ENCODE results near the gene TRMU. TPM values are rescaled to one million over a fixed set of nuclear protein-coding genes. Genes with fewer than 3 reads are reported as not detected.

Gene TRMU
- total RNA-seq, 1 donor from 2014 or later, result 27.3 TPM

DNA sequence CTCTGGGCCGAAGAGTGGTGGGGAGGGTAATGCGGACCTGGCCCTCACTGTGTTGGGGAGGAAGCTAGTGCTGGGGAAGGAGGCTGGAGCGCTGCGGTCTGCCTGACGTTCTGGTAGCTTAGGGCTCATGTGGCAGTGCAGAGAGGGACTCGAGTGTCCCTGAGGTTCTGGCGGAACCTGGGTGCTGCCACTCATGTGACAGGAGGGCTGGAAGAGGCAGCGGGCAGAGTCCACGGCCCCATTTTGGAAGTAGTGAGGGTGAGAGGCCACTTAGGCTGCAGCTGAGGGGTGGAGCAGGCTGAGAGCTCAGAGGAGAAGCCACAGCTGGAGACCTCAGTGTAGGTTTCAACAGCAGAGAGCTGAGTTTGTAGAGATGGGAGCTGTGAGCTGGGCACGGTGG is 16.2 kb upstream of the TRMU start:
- TF ChIP-seq, protein P1, sequence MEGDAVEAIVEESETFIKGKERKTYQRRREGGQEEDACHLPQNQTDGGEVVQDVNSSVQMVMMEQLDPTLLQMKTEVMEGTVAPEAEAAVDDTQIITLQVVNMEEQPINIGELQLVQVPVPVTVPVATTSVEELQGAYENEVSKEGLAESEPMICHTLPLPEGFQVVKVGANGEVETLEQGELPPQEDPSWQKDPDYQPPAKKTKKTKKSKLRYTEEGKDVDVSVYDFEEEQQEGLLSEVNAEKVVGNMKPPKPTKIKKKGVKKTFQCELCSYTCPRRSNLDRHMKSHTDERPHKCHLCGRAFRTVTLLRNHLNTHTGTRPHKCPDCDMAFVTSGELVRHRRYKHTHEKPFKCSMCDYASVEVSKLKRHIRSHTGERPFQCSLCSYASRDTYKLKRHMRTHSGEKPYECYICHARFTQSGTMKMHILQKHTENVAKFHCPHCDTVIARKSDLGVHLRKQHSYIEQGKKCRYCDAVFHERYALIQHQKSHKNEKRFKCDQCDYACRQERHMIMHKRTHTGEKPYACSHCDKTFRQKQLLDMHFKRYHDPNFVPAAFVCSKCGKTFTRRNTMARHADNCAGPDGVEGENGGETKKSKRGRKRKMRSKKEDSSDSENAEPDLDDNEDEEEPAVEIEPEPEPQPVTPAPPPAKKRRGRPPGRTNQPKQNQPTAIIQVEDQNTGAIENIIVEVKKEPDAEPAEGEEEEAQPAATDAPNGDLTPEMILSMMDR (IDR thresholded peaks at IDR 0.05), result no peak
- Mint-ChIP-seq H3K9me3 (ENCODE audit: low read depth) (no peaks in the 10 kb centered on the region), H3K4me1 (ENCODE audit: low read depth) (no peaks in the 10 kb centered on the region), H3K27me3 (ENCODE audit: low read depth) (no peaks in the 10 kb centered on the region), H3K36me3 (ENCODE audit: low read depth) (peaks cover 2% of the 10 kb centered on the region), H3K4me3 (ENCODE audit: unreplicated experiment) (no peak overlapping the region), H3K27ac (ENCODE audit: unreplicated experiment) (no peak overlapping the region)
- peak; percentile 54 for DNase-seq (ENCODE audit: low spot score)

GRCh38 chr22:46320166-46320710 is 15.3 kb upstream of the TRMU start:
- Mint-ChIP-seq H3K4me1 (ENCODE audit: low read depth) (no peaks in the 10 kb centered on the region), H3K4me3 (ENCODE audit: unreplicated experiment) (no peak overlapping the region), H3K9me3 (ENCODE audit: low read depth) (no peaks in the 10 kb centered on the region), H3K27ac (ENCODE audit: unreplicated experiment) (no peak overlapping the region), H3K36me3 (ENCODE audit: low read depth) (peaks cover 2% of the 10 kb centered on the region), H3K27me3 (ENCODE audit: low read depth) (no peaks in the 10 kb centered on the region)
- TF ChIP-seq, protein P1 (IDR thresholded peaks at IDR 0.05), result no peak
- peak; percentile 64 for DNase-seq (ENCODE audit: low spot score)

DNA sequence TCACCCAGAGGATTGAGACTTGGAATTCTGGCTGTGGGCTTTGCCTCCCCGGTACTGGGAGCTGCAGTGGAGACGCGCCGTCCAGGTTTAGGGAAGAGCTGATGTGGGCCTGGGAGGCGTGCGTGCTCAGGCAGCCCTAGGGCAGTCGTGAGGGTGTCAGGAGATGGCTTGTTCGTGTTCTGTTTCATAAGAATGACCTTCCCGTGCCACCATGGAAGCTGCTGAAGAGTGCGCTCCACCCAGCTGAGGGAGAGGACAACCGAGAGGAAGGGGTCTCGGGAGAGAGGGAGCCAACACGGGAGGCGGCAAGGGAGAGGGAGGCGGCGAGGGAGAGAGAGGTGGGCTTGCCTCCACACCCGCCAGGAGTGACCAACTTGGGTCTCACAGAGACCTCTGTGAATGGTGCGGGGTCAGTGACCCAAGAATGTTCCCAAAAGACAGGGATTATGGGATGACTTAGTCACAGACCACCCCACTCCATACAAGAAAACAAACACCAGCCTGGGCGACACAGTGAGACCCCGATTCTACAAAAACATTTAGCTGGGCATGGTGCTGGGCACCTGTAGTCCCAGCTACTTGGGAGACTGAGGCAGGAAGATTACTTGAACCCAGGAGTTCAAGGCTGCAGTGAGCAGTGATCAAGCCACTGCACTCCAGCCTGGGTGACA is 14.7 kb upstream of the TRMU start:
- no peaks in the 10 kb centered on the region for H3K9me3 Mint-ChIP-seq (ENCODE audit: low read depth)
- no peak overlapping the region for H3K4me3 Mint-ChIP-seq (ENCODE audit: unreplicated experiment)
- H3K4me1 Mint-ChIP-seq (ENCODE audit: low read depth), result no peaks in the 10 kb centered on the region
- H3K27ac Mint-ChIP-seq (ENCODE audit: unreplicated experiment), result no peak overlapping the region
- TF ChIP-seq, protein P1 (IDR thresholded peaks at IDR 0.05), result no peak
- DNase-seq (ENCODE audit: low spot score), result peak; percentile 71
- peaks cover 2% of the 10 kb centered on the region for H3K36me3 Mint-ChIP-seq (ENCODE audit: low read depth)
- no peaks in the 10 kb centered on the region for H3K27me3 Mint-ChIP-seq (ENCODE audit: low read depth)

DNA sequence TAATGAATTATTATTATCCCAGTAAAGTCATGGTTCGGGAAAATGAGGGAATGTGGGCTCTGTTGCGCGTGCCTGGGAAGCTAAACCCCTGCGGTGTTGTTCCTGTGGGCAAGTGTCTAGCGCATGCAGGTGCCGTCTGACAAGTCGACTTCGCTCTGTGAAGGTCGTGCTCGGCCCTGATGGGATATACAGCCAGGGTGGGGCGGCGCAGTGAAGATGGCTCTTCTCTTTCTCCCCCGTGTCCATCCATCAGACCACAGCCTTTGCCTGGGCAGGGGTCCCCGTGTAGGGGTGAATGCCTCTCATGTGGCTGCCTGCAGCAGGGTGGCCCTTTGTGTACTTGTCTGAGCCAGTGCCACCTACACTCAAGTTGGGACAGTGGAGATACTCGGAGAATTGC is 12.8 kb upstream of the TRMU start:
- H3K27me3 Mint-ChIP-seq (ENCODE audit: low read depth), result no peaks in the 10 kb centered on the region
- TF ChIP-seq, protein P1 (IDR thresholded peaks at IDR 0.05), result no peak

DNA sequence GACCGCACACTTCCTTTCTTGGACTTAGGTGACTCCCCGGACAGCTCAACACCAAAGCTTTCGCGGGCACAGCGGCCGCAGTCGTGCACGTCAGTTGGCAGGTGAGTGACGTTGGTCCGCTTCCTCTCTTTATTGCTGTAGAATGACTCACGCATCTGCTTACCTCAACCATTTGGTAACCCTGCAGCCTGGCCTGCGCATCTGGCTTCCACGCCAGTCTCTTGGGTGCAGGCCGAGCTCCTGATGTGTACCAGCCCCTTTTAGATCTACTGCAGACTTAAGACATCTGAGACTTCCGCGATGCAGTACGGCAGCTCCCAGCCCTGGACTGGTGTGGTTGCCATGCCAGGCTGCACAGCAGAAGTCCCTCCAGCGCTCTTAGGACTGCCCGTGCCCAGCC is 12.4 kb upstream of the TRMU start:
- TF ChIP-seq, protein P1 (IDR thresholded peaks at IDR 0.05), result no peak
- no peaks in the 10 kb centered on the region for H3K4me1 Mint-ChIP-seq (ENCODE audit: low read depth)
- H3K36me3 Mint-ChIP-seq (ENCODE audit: low read depth), result peaks cover 2% of the 10 kb centered on the region
- no peaks in the 10 kb centered on the region for H3K27me3 Mint-ChIP-seq (ENCODE audit: low read depth)
- no peak overlapping the region for H3K27ac Mint-ChIP-seq (ENCODE audit: unreplicated experiment)
- peak; percentile 56 for DNase-seq (ENCODE audit: low spot score)
- H3K9me3 Mint-ChIP-seq (ENCODE audit: low read depth), result no peaks in the 10 kb centered on the region
- H3K4me3 Mint-ChIP-seq (ENCODE audit: unreplicated experiment), result no peak overlapping the region

More for the DNA sequence above, 12.8 kb upstream of the TRMU start:
- DNase-seq (ENCODE audit: low spot score), result no peak
- H3K9me3 Mint-ChIP-seq (ENCODE audit: low read depth), result no peaks in the 10 kb centered on the region
- no peak overlapping the region for H3K27ac Mint-ChIP-seq (ENCODE audit: unreplicated experiment)
- no peaks in the 10 kb centered on the region for H3K4me1 Mint-ChIP-seq (ENCODE audit: low read depth)
- peaks cover 2% of the 10 kb centered on the region for H3K36me3 Mint-ChIP-seq (ENCODE audit: low read depth)
- no peak overlapping the region for H3K4me3 Mint-ChIP-seq (ENCODE audit: unreplicated experiment)
